Gastrocnemius medialis (tissue), 4 donors: ENCODE data around the gene UBP1. TPM values are rescaled to one million over a fixed set of nuclear protein-coding genes. Genes with fewer than 3 reads are reported as not detected.
"Not testable (repeated sequence)": the region's sequence is repeated elsewhere in the genome, so short reads cannot be mapped to it uniquely, and the experiment has no call there.

Source experiments
- ATAC-seq, 2 donors: fragments of 150-250 bp; one replicate each; pipeline ENCODE4 v1.9.1; 2016
- DNase-seq, 2 donors: peaks; one replicate each; pipeline ENCODE4 v3.0.0-alpha.2; 2019
- H3K27ac ChIP-seq, 4 donors: fragments of 200-600 bp; sonication (generic); 1 replicate in 1 of 4; 2 replicates in 3 of 4; pipeline ENCODE4 v1.5.1; 2016 to 2018; ENCODE audit warnings: mild to moderate bottlenecking in 2 of 4, moderate library complexity in 1 of 4
- H3K27me3 ChIP-seq, 3 donors: fragments of 200-600 bp; sonication (generic) in 2 of 3; 1 replicate in 1 of 3; 2 replicates in 2 of 3; pipeline versions ENCODE4 v1.5.1 to v1.6.0; 2016 to 2019; ENCODE audit warnings: mild to moderate bottlenecking in 1 of 3, moderate library complexity in 1 of 3
- H3K36me3 ChIP-seq, 2 donors: fragments of 200-600 bp; sonication (generic) in 1 of 2; one replicate each; pipeline ENCODE4 v1.5.1; 2017 to 2018
- H3K4me1 ChIP-seq, 2 donors: fragments of 200-600 bp; sonication (generic) in 1 of 2; one replicate each; pipeline ENCODE4 v1.5.1; 2016 to 2017; ENCODE audit warnings: mild to moderate bottlenecking in 2 of 2
- H3K4me3 ChIP-seq, 4 donors: fragments of 200-600 bp; sonication (generic) in 3 of 4; 1 replicate in 1 of 4; 2 replicates in 3 of 4; pipeline ENCODE4 v1.5.1; 2016 to 2019; ENCODE audit warnings: mild to moderate bottlenecking in 2 of 4
- H3K9me3 ChIP-seq, 3 donors: fragments of 200-600 bp; sonication (generic) in 2 of 3; 1 replicate in 1 of 3; 2 replicates in 2 of 3; pipeline ENCODE4 v1.5.1; 2016 to 2019
- CTCF ChIP-seq, 5 experiments: fragments of 450-650 bp in 3 of 5; fragments of 200-600 bp in 2 of 5; sonication (generic) in 2 of 5; IDR thresholded peaks in 4 of 5; conservative IDR thresholded peaks in 1 of 5; 1 replicate in 4 of 5; 2 replicates in 1 of 5; pipeline ENCODE4 v1.5.1; 2016 to 2019; ENCODE audit warnings: antibody characterized with exemption in 5 of 5, mild to moderate bottlenecking in 3 of 5, moderate library complexity in 3 of 5
- POLR2A ChIP-seq, 2 donors: fragments of 450-650 bp; IDR thresholded peaks; one replicate each; pipeline ENCODE4 v1.6.1; 2017; ENCODE audit warnings: antibody characterized with exemption in 2 of 2, mild to moderate bottlenecking in 2 of 2, moderate library complexity in 2 of 2
- in situ Hi-C, 4 donors: fragments of 200-750 bp; cut with MboI; loops; one replicate each; pipeline versions ENCODE4 v1.15.0 to v1.8.0; 2017; ENCODE audit warnings: low sequenced_read_pairs in 4 of 4
- intact Hi-C: fragments of 100-400 bp; cut with DNase I; formaldehyde crosslinking; loops from one replicate; pipeline ENCODE4 v1.15.1; 2023; ENCODE audit warnings: low total_unique reads
- total RNA-seq, 4 donors: library from RNA; depleted of rRNA; stranded (reverse); fragments of >200 nt; gene quantifications; one replicate each; pipeline versions ENCODE4 v1.1.0 to v1.2.3, GENCODE V29; 2016

The UBP1 gene
- total RNA-seq, 4 donors from 2014 or later = 19.1 to 28.9 (median 24.2) TPM

GRCh38 chr3:33424606-33425452, 15.4 kb downstream of the UBP1 start:
- intact Hi-C loops (loop anchor here (1.0 kb wide), 1 partner anchor 15 kb away; the partner anchor contains the start of gene UBP1), in situ Hi-C loops (no loop called here)
- TF ChIP-seq CTCF (IDR thresholded peaks at IDR 0.05 in 4 of 5, conservative IDR thresholded peaks at IDR 0.05 in 1 of 5) (no peak), POLR2A (IDR thresholded peaks at IDR 0.05) (no peak)
- H3K4me3 ChIP-seq = peak overlapping the region; percentile 4 to 32 (median 14)
- H3K36me3 ChIP-seq = peaks cover 0 to 18% of the 10 kb centered on the region in 2 donors
- no peaks in the 10 kb centered on the region for H3K27me3 ChIP-seq
- peaks cover 33 to 41% of the 10 kb centered on the region in 2 donors for H3K4me1 ChIP-seq
- ATAC-seq (peak; percentile 93 to 96), DNase-seq (peak in 1 of 2 donors; percentile 74)
- H3K27ac ChIP-seq = peak overlapping the region; percentile 77 to 84 (median 80)
- no peaks in the 10 kb centered on the region for H3K9me3 ChIP-seq

GRCh38 chr3:33420966-33421365, 19.2 kb downstream of the UBP1 start:
- in situ Hi-C loops = no loop called here

DNA sequence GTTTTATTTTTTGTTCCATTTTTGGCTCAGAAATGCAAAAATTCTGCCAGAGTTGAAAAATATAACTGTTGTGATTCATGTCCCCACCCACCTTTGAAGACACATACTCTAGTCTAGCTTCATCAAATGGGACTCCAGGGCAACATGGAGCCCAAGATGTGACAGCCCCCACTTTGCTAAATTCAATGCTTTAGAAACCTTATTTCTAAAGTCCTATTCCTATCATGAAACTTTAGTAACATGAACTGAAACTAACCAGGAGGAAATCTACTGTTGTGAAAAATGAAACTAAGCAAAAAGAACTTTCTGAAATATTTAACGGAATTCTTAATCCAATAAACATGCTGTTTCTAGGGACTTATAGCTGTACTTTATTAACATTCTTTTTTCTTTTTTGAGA, 20.3 kb downstream of the UBP1 start:
- H3K4me1 ChIP-seq = peaks cover 16 to 17% of the 10 kb centered on the region in 2 donors
- ATAC-seq (no peak), DNase-seq (no peak)
- in situ Hi-C loops = no loop called here
- H3K27me3 ChIP-seq = no peaks in the 10 kb centered on the region
- H3K36me3 ChIP-seq = peaks cover 0 to 23% of the 10 kb centered on the region in 2 donors
- TF ChIP-seq CTCF (IDR thresholded peaks at IDR 0.05 in 4 of 5, conservative IDR thresholded peaks at IDR 0.05 in 1 of 5) = no peak
- no peaks in the 10 kb centered on the region for H3K9me3 ChIP-seq
- H3K27ac ChIP-seq = no peak overlapping the region
- H3K4me3 ChIP-seq = no peak overlapping the region
- intact Hi-C loops = no loop called here

More at GRCh38 chr3:33420966-33421365, 19.2 kb downstream of the UBP1 start:
- no peak for TF ChIP-seq CTCF (IDR thresholded peaks at IDR 0.05 in 4 of 5, conservative IDR thresholded peaks at IDR 0.05 in 1 of 5)
- TF ChIP-seq POLR2A (IDR thresholded peaks at IDR 0.05) = no peak
- no peaks in the 10 kb centered on the region for H3K27me3 ChIP-seq
- H3K4me3 ChIP-seq = no peak overlapping the region
- peaks cover 21 to 23% of the 10 kb centered on the region in 2 donors for H3K4me1 ChIP-seq
- DNase-seq (no peak), ATAC-seq (no peak)
- H3K9me3 ChIP-seq = no peaks in the 10 kb centered on the region
- no peak overlapping the region for H3K27ac ChIP-seq
- peaks cover 0 to 23% of the 10 kb centered on the region in 2 donors for H3K36me3 ChIP-seq
- intact Hi-C loops = no loop called here

DNA sequence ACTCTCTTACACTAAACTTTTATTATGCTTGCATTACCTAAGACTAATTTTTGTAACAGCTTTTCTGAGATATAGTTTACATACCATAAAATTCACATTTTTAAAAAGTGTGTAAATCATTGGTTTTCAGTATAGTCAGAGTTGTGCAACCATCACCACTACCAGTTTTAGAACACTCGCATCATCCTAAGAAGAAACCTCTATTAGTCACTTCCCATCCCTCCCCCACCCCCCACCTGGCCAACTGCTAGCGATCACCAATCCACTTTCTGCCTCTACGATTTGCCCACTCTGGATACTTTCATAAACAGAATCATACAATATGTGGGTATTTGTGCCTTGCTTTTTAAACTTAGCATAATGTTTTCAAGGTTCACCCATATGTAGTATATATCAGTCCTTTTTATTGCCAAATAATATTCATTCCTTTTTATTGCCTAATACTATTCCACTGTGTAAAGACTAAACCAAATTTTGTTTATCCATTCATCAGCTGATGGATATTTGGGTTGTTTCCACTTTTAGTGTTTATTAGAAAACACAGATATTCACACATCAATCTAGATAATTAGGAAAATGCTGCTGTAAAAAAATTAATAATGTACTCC, 23.0 kb downstream of the UBP1 start:
- H3K27me3 ChIP-seq = no peaks in the 10 kb centered on the region
- no peak overlapping the region for H3K4me3 ChIP-seq
- peaks cover 0 to 8% of the 10 kb centered on the region in 2 donors for H3K4me1 ChIP-seq
- DNase-seq (no peak), ATAC-seq (no peak)
- no peak for TF ChIP-seq POLR2A (IDR thresholded peaks at IDR 0.05)
- TF ChIP-seq CTCF (IDR thresholded peaks at IDR 0.05 in 4 of 5, conservative IDR thresholded peaks at IDR 0.05 in 1 of 5) = no peak
- in situ Hi-C loops = no loop called here
- no peak overlapping the region for H3K27ac ChIP-seq
- H3K36me3 ChIP-seq = peaks cover 0 to 24% of the 10 kb centered on the region in 2 donors
- intact Hi-C loops = no loop called here
- no peaks in the 10 kb centered on the region for H3K9me3 ChIP-seq

DNA sequence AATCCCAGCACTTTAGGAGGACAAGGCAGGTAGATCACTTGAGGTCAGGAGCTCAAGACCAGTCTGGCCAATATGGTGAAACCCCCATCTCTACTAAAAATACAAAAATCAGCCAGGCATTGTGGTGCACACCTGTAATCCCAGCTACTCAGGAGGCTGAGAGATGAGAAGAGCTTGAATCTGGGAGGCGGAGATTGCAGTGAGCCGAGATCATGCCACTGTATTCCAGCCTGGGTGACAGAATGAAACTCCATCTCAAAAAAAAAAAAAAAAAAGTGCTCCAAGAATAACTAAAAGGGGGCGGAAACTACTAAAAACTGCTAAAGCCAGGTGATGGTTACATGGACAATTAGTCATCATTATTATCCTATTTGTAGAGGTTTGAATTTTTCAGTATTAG, 29.4 kb downstream of the UBP1 start:
- intact Hi-C loops = not testable (repeated sequence)

More for the DNA sequence above, 29.4 kb downstream of the UBP1 start:
- H3K27ac ChIP-seq, H3K27me3 ChIP-seq, H3K4me1 ChIP-seq, H3K9me3 ChIP-seq, in situ Hi-C loops, DNase-seq, H3K4me3 ChIP-seq, ATAC-seq: not testable (repeated sequence)
- H3K36me3 ChIP-seq = peaks cover 0 to 56% of the 10 kb centered on the region in 2 donors
